ENCODE data around the gene DYNC1I1. TPM values are rescaled to one million over a fixed set of nuclear protein-coding genes. Genes with fewer than 3 reads are reported as not detected.

The DYNC1I1 gene
- polyA plus RNA-seq, 1 donor from 2014 or later, result 28.9 TPM

DNA sequence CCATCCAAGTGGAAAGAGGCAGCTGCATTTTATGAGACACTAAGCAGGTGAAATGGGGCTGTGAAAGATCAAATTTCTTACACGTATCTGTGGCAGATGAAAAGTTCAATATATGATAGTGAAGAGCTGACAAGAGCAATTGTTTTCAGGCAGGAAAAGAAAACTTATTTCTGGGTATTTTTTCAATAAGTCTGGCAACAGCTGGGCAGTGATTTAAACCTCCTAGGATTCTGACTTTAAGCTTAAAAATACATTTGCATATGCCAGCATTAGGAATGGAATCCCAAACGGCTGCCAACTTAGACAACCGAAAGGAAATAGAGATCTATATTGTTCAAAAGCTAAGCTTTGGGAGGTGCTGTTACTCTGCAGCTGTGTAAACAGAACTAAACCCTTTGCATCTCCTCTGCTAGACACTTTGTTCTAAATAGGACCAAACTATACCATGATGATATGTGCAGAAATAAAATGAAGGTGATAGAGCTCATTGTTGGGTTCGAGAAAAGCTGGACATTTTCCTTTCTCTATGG, 26.1 kb downstream of the DYNC1I1 start:
- no peaks in the 10 kb centered on the region for H4K20me1 ChIP-seq (ENCODE audit: insufficient read depth)
- no peak overlapping the region for H3K4me2 ChIP-seq (ENCODE audit: low read length)
- H3K9me2 ChIP-seq (ENCODE audit: insufficient read depth, low read length), result no peaks in the 10 kb centered on the region
- H3K79me2 ChIP-seq (replicated peaks; ENCODE audit: insufficient read depth, low read length), result no peaks in the 10 kb centered on the region
- H3K27ac ChIP-seq (ENCODE audit: low read length), result no peak overlapping the region
- no peaks in the 10 kb centered on the region for H3K27me3 ChIP-seq (ENCODE audit: insufficient read depth, low read depth, low read length)
- TF ChIP-seq, protein P1, sequence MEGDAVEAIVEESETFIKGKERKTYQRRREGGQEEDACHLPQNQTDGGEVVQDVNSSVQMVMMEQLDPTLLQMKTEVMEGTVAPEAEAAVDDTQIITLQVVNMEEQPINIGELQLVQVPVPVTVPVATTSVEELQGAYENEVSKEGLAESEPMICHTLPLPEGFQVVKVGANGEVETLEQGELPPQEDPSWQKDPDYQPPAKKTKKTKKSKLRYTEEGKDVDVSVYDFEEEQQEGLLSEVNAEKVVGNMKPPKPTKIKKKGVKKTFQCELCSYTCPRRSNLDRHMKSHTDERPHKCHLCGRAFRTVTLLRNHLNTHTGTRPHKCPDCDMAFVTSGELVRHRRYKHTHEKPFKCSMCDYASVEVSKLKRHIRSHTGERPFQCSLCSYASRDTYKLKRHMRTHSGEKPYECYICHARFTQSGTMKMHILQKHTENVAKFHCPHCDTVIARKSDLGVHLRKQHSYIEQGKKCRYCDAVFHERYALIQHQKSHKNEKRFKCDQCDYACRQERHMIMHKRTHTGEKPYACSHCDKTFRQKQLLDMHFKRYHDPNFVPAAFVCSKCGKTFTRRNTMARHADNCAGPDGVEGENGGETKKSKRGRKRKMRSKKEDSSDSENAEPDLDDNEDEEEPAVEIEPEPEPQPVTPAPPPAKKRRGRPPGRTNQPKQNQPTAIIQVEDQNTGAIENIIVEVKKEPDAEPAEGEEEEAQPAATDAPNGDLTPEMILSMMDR (IDR thresholded peaks at IDR 0.05; ENCODE audit: poor library complexity, severe bottlenecking), result no peak
- TF ChIP-seq, protein P2, sequence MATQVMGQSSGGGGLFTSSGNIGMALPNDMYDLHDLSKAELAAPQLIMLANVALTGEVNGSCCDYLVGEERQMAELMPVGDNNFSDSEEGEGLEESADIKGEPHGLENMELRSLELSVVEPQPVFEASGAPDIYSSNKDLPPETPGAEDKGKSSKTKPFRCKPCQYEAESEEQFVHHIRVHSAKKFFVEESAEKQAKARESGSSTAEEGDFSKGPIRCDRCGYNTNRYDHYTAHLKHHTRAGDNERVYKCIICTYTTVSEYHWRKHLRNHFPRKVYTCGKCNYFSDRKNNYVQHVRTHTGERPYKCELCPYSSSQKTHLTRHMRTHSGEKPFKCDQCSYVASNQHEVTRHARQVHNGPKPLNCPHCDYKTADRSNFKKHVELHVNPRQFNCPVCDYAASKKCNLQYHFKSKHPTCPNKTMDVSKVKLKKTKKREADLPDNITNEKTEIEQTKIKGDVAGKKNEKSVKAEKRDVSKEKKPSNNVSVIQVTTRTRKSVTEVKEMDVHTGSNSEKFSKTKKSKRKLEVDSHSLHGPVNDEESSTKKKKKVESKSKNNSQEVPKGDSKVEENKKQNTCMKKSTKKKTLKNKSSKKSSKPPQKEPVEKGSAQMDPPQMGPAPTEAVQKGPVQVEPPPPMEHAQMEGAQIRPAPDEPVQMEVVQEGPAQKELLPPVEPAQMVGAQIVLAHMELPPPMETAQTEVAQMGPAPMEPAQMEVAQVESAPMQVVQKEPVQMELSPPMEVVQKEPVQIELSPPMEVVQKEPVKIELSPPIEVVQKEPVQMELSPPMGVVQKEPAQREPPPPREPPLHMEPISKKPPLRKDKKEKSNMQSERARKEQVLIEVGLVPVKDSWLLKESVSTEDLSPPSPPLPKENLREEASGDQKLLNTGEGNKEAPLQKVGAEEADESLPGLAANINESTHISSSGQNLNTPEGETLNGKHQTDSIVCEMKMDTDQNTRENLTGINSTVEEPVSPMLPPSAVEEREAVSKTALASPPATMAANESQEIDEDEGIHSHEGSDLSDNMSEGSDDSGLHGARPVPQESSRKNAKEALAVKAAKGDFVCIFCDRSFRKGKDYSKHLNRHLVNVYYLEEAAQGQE (IDR thresholded peaks at IDR 0.05; ENCODE audit: borderline replicate concordance), result no peak
- TF ChIP-seq RAD21 (conservative IDR thresholded peaks at IDR 0.05) (no peak), EP300 (conservative IDR thresholded peaks at IDR 0.05; ENCODE audit: poor library complexity, severe bottlenecking) (no peak), POLR2AphosphoS5 (IDR thresholded peaks at IDR 0.05) (no peak), MXI1 (conservative IDR thresholded peaks at IDR 0.05; ENCODE audit: poor library complexity, severe bottlenecking) (no peak), TAF1 (IDR thresholded peaks at IDR 0.05; ENCODE audit: low read depth) (no peak), EZH2 (IDR thresholded peaks at IDR 0.05; ENCODE audit: borderline replicate concordance, insufficient read depth, low read length, poor library complexity, severe bottlenecking) (no peak)
- H3F3A ChIP-seq (ENCODE audit: insufficient read depth, low read length, poor library complexity, severe bottlenecking), result no peaks in the 10 kb centered on the region
- H3K36me3 ChIP-seq (ENCODE audit: insufficient read depth, low read length), result no peaks in the 10 kb centered on the region
- H3K4me3 ChIP-seq (ENCODE audit: low read length), result no peak overlapping the region
- no peaks in the 10 kb centered on the region for H3K9me3 ChIP-seq (ENCODE audit: low read length)
- H3K9ac ChIP-seq (ENCODE audit: low read length), result no peak overlapping the region
- no peak overlapping the region for H2AFZ ChIP-seq (ENCODE audit: low read depth, low read length)

DNA sequence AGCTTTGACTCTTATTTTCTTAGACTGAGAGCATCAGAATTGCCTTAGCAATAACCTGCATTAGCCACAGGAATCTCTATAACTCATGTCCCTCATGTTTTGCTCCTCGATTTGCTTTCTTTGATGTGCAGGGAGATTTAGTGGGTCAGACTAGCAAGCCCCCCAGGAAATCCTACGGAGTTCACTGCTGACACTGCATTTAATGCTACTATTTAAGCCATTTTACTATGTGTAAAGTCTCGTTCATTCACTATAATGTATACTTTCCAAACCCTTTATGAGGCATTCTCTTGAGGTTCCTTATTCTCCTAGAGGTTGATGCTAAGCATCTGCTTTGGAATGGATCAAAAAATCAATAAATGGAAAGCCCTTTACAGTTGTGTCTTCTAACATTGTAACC, 28.4 kb downstream of the DYNC1I1 start:
- H3K9me2 ChIP-seq (ENCODE audit: insufficient read depth, low read length), result no peaks in the 10 kb centered on the region
- no peaks in the 10 kb centered on the region for H3K9me3 ChIP-seq (ENCODE audit: low read length)
- H3K27ac ChIP-seq (ENCODE audit: low read length), result no peak overlapping the region
- no peak overlapping the region for H2AFZ ChIP-seq (ENCODE audit: low read depth, low read length)
- H4K20me1 ChIP-seq (ENCODE audit: insufficient read depth), result no peaks in the 10 kb centered on the region
- no peak overlapping the region for H3K4me3 ChIP-seq (ENCODE audit: low read length)
- no peak for TF ChIP-seq RAD21 (conservative IDR thresholded peaks at IDR 0.05)
- H3K27me3 ChIP-seq (ENCODE audit: insufficient read depth, low read depth, low read length), result no peaks in the 10 kb centered on the region
- H3K4me2 ChIP-seq (ENCODE audit: low read length), result no peak overlapping the region
- no peak overlapping the region for H3K9ac ChIP-seq (ENCODE audit: low read length)
- H3F3A ChIP-seq (ENCODE audit: insufficient read depth, low read length, poor library complexity, severe bottlenecking), result no peaks in the 10 kb centered on the region
- no peaks in the 10 kb centered on the region for H3K79me2 ChIP-seq (replicated peaks; ENCODE audit: insufficient read depth, low read length)
- no peaks in the 10 kb centered on the region for H3K36me3 ChIP-seq (ENCODE audit: insufficient read depth, low read length)

DNA sequence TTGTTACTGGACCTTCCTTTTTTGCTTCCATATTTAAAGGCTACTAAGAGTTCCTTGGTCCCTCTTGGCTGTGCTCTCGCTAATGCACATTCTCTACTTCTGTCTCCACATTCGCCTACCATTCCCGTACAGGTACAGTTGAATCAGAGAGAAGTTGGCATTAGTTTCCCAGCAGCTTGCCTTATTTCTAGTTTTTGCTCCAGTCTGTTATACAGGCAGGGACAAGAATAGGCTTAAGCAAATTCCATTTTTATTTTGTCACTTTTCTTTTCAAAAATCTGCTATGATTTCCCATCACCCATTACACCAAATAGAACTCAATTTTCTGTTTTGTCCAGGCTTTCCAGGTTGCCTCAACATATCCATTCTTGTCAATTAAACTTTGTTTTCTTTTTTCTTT, 29.9 kb downstream of the DYNC1I1 start:
- H3K36me3 ChIP-seq (ENCODE audit: insufficient read depth, low read length), result no peaks in the 10 kb centered on the region
- H3K9ac ChIP-seq (ENCODE audit: low read length), result no peak overlapping the region
- H3K79me2 ChIP-seq (replicated peaks; ENCODE audit: insufficient read depth, low read length), result no peaks in the 10 kb centered on the region
- H3K9me3 ChIP-seq (ENCODE audit: low read length), result no peaks in the 10 kb centered on the region
- no peaks in the 10 kb centered on the region for H3K27me3 ChIP-seq (ENCODE audit: insufficient read depth, low read depth, low read length)
- H3K9me2 ChIP-seq (ENCODE audit: insufficient read depth, low read length), result no peaks in the 10 kb centered on the region
- H3K4me3 ChIP-seq (ENCODE audit: low read length), result no peak overlapping the region
- no peak overlapping the region for H3K4me2 ChIP-seq (ENCODE audit: low read length)
- no peak overlapping the region for H3K27ac ChIP-seq (ENCODE audit: low read length)
- H4K20me1 ChIP-seq (ENCODE audit: insufficient read depth), result no peaks in the 10 kb centered on the region
- H2AFZ ChIP-seq (ENCODE audit: low read depth, low read length), result no peak overlapping the region
- no peaks in the 10 kb centered on the region for H3F3A ChIP-seq (ENCODE audit: insufficient read depth, low read length, poor library complexity, severe bottlenecking)
- no peak for TF ChIP-seq RAD21 (conservative IDR thresholded peaks at IDR 0.05)
- TF ChIP-seq, protein P1 (IDR thresholded peaks at IDR 0.05; ENCODE audit: poor library complexity, severe bottlenecking), result no peak
- TF ChIP-seq MXI1 (conservative IDR thresholded peaks at IDR 0.05; ENCODE audit: poor library complexity, severe bottlenecking), result no peak
- no peak for TF ChIP-seq POLR2AphosphoS5 (IDR thresholded peaks at IDR 0.05)
- no peak for TF ChIP-seq EP300 (conservative IDR thresholded peaks at IDR 0.05; ENCODE audit: poor library complexity, severe bottlenecking)
- TF ChIP-seq SMC3 (conservative IDR thresholded peaks at IDR 0.05; ENCODE audit: poor library complexity), result no peak
- no peak for TF ChIP-seq TAF1 (IDR thresholded peaks at IDR 0.05; ENCODE audit: low read depth)
- TF ChIP-seq EZH2 (IDR thresholded peaks at IDR 0.05; ENCODE audit: borderline replicate concordance, insufficient read depth, low read length, poor library complexity, severe bottlenecking), result no peak
- TF ChIP-seq, protein P2 (IDR thresholded peaks at IDR 0.05; ENCODE audit: borderline replicate concordance), result no peak

Data from neural cell (in vitro differentiated cells).